IgD-negative memory B cell (primary cell): Measurements from ENCODE around the gene TAS1R1. TPM values are rescaled to one million over a fixed set of nuclear protein-coding genes. Genes with fewer than 3 reads are reported as not detected.
"Not testable (repeated sequence)": the region's sequence is repeated elsewhere in the genome, so short reads cannot be mapped to it uniquely, and the experiment has no call there.

Experiments used
- H3K27ac Mint-ChIP-seq, 3 donors: one replicate each; pipeline ENCODE4 v1.8.0; 2020 to 2022; ENCODE audit warnings: mild to moderate bottlenecking in 3 of 3, mixed read lengths in 3 of 3, moderate library complexity in 1 of 3
- H3K27me3 Mint-ChIP-seq: one replicate; pipeline ENCODE4 v1.8.0; 2021; ENCODE audit warnings: mixed read lengths
- H3K36me3 Mint-ChIP-seq: one replicate; pipeline ENCODE4 v1.8.0; 2020; ENCODE audit warnings: mild to moderate bottlenecking, mixed read lengths
- H3K4me1 Mint-ChIP-seq, 3 donors: one replicate each; pipeline ENCODE4 v1.8.0; 2020 to 2022; ENCODE audit warnings: mixed read lengths in 3 of 3, mild to moderate bottlenecking in 1 of 3
- H3K4me3 Mint-ChIP-seq, 4 donors: one replicate each; pipeline ENCODE4 v1.8.0; 2020 to 2022; ENCODE audit warnings: mild to moderate bottlenecking in 4 of 4, mixed read lengths in 4 of 4, moderate library complexity in 3 of 4
- H3K9me3 Mint-ChIP-seq, 3 donors: one replicate each; pipeline ENCODE4 v1.8.0; 2020 to 2021; ENCODE audit warnings: mixed read lengths in 3 of 3, mild to moderate bottlenecking in 1 of 3
- polyA plus RNA-seq: library from polyadenylated mRNA; unstranded; fragments of 300-500 nt; fragmentation: Illumina TruSeq; gene quantifications from one replicate; pipeline ENCODE4 v1.2.3, GENCODE V29; 2021

Gene TAS1R1
- polyA plus RNA-seq, 1 donor from 2014 or later, result not detected

DNA sequence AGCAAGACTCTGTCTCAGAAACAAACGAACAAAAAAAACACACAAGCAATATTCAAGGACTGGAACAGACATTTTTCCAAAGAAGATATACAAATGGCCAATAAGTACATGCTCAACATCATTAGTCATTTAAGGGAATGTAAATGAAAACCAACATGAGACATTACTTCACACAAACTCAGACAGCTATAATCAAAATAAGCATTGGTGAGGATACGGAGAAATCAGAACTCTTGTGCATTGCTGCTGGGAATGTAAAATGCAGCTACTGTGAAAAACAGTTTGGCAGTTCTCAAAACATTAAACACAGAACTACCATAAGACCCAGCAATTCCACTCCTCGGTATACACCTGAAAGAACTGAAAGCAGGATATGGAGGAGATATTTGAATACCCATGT is 16.2 kb upstream of the TAS1R1 start:
- H3K27ac Mint-ChIP-seq, result no peak overlapping the region
- H3K4me1 Mint-ChIP-seq, result peaks cover 0 to 7% (median 2%) of the 10 kb centered on the region in 3 donors
- H3K4me3 Mint-ChIP-seq, result no peak overlapping the region
- no peaks in the 10 kb centered on the region for H3K9me3 Mint-ChIP-seq
- no peaks in the 10 kb centered on the region for H3K27me3 Mint-ChIP-seq
- H3K36me3 Mint-ChIP-seq, result peaks cover 6% of the 10 kb centered on the region

GRCh38 chr1:6544831-6545230 is 10.3 kb upstream of the TAS1R1 start:
- no peak overlapping the region for H3K4me3 Mint-ChIP-seq
- H3K36me3 Mint-ChIP-seq, result peaks cover 6% of the 10 kb centered on the region
- H3K9me3 Mint-ChIP-seq, result no peaks in the 10 kb centered on the region
- peak overlapping the region in 2 of 3 donors; percentile 17 to 80 for H3K27ac Mint-ChIP-seq
- H3K4me1 Mint-ChIP-seq, result peaks cover 9 to 25% (median 20%) of the 10 kb centered on the region in 3 donors
- no peaks in the 10 kb centered on the region for H3K27me3 Mint-ChIP-seq

DNA sequence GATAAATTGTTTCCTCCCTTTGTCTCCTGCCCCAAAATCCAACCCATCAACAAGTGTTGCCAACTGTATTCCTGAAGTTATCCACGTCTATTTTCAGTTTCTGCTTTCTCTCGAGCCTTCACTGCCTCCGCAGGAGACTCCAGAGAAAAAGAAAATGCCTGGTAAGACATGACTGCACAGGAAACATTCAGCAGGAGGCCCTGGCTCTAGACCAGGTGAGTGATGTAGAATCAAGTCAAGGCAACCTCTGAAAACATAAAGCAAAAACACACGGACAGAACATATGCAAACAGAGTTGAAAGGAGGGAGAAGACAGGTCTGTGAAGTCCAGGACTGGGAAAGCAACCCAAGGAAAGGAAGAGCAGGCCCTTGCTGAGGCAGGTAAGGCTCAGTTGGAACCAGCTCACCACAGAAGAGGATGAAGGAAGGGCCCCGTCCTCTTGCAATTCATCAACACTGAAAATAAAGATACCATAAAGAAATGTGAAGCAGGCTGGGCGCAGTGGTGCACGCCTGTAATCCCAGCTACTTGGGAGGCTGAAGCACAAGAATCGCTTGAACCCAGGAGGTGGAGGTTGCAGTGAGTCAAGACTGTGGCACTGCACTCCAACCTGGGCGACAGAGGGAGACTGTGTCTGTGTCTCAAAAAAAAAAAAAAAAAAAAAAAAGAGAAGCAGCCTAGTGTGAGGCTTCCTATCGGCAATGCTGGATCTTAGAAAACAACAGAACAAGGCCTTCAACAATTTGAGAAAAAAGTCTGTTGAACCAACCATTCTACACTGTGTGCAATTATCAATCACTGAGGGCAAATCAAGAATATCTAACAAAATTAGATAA is 9.6 kb upstream of the TAS1R1 start:
- no peaks in the 10 kb centered on the region for H3K9me3 Mint-ChIP-seq
- peak overlapping the region in 2 of 3 donors; percentile 25 to 84 for H3K27ac Mint-ChIP-seq
- no peaks in the 10 kb centered on the region for H3K27me3 Mint-ChIP-seq
- H3K4me3 Mint-ChIP-seq, result peak overlapping the region in 3 of 4 donors; percentile 24 to 82 (median 60)
- H3K4me1 Mint-ChIP-seq, result peaks cover 9 to 26% (median 20%) of the 10 kb centered on the region in 3 donors
- H3K36me3 Mint-ChIP-seq, result peaks cover 6% of the 10 kb centered on the region

DNA sequence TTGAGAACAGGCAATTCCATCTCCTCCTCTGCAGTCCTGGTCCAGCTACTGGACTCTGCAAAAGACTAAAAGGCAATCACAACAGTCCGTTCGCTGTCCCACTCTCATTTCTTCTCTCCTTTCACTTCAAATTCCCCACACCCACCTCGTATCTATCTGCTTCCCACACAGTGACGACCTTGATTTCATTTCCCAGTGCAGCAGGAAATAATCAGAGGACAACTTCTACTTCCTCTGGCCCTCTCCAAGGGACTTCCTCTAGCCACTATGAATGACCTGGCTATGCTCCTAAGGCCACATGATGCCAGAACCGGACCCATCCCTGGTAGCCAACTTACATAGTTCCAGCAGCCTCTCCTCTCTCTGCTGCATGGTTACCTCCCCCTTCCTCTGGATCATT is 8.8 kb upstream of the TAS1R1 start:
- H3K27me3 Mint-ChIP-seq, result no peaks in the 10 kb centered on the region
- peak overlapping the region in 2 of 3 donors; percentile 25 to 84 for H3K27ac Mint-ChIP-seq
- peaks cover 9 to 26% (median 20%) of the 10 kb centered on the region in 3 donors for H3K4me1 Mint-ChIP-seq
- peaks cover 4% of the 10 kb centered on the region for H3K36me3 Mint-ChIP-seq
- H3K9me3 Mint-ChIP-seq, result no peaks in the 10 kb centered on the region
- H3K4me3 Mint-ChIP-seq, result peak overlapping the region in 2 of 4 donors; percentile 22 to 82

DNA sequence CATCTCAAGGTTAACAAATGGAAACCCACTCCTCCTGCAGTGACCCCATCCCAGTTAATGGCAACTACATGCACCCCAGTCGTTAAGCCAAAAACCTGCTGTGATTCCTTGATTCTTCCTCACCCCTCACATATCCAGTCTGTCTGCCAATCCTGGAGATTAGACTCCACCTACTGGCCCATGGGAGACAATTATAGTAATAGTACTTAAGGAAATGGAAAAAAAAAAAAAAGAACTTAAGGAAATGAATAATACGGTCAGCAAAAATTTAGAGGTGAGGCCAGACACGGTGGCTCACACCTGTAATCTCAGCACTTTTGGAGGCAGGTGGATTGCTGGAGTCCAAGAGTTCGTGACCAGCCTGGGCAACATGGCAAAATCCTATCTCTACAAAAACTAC is 7.8 kb upstream of the TAS1R1 start:
- Mint-ChIP-seq H3K27me3 (no peaks in the 10 kb centered on the region), H3K9me3 (no peaks in the 10 kb centered on the region), H3K4me1 (peaks cover 9 to 26% (median 20%) of the 10 kb centered on the region in 3 donors), H3K27ac (peak overlapping the region in 2 of 3 donors; percentile 26 to 84), H3K4me3 (peak overlapping the region in 1 of 4 donors; percentile 81), H3K36me3 (peaks cover 4% of the 10 kb centered on the region)

DNA sequence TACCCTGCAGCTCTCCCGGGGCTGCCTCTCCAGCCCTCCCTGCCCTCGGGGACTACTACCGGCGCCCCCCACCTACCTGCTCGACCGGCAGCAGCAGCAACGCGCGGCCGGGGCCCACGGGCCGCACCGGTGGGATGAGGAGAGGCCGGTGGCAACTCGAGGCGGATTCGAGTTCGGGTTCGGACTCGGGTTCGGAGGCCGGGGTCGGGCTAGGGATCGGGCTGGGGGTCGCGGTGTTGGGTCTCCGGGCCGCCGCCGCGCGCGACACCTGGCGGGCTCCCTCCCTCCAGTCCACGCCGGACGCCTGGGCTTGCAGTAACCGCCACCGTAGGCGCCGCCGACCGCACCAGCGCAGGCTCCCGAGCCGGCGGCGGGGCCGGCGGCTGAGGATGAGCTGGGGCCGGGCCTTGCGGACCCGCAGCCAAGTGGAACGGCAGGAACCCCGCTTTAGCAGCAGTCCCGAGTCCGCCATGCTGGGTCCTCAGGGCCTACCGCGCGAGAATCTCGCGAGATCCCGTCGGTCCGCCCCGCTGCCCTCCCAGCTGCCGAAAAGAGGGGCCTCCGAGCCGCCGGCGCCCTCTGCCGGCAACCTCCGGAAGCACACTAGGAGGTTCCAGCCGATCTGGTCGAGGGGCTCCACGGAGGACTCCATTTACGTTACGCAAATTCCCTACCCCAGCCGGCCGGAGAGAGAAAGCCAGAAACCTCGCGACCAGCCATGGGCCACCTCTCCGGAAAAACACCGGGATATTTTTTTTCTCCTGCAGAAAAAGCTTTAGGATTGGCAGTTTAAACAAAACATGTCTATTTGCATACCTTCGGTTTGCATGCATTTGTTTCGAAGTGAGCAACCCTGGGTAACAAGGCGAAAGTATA is 838 bp upstream of the TAS1R1 start, which contains the start of gene NOL9:
Gene NOL9, minus strand, starts transcription at position 483 of the 876 bp plus-strand sequence. Its CDS starts 11 bp downstream, at position 472.
- peaks cover 3% of the 10 kb centered on the region for H3K36me3 Mint-ChIP-seq
- H3K4me3 Mint-ChIP-seq, result peak within 1 kb of the TSS; percentile 83 to 97 (median 95)
- no peaks in the 10 kb centered on the region for H3K27me3 Mint-ChIP-seq
- H3K9me3 Mint-ChIP-seq, result no peaks in the 10 kb centered on the region
- peaks cover 6 to 12% (median 9%) of the 10 kb centered on the region in 3 donors for H3K4me1 Mint-ChIP-seq
- H3K27ac Mint-ChIP-seq, result peak within 1 kb of the TSS; percentile 70 to 81 (median 71)

DNA sequence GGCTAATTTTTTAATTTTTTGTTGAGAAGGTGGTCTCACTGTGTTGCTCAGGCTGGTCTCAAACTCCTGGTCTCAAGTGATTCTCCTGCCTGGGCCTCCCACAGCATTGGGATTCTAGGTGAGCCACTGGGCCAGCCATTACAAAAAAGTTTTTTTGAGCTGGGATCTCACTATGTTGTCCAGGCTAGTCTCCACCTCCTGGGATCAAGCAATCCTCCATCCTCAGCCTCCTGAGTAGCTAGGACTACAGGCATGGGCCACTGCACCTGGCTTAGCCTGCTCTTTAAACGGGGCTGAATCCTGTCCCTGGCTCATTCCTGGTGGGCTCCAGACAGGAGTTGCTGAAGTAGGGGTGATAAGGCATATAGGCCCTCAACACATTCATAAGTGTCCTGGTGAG is 2.5 kb downstream of the TAS1R1 start:
- no peaks in the 10 kb centered on the region for H3K36me3 Mint-ChIP-seq
- no peaks in the 10 kb centered on the region for H3K27me3 Mint-ChIP-seq
- peaks cover 6 to 10% (median 9%) of the 10 kb centered on the region in 3 donors for H3K4me1 Mint-ChIP-seq
- peak overlapping the region in 1 of 3 donors; percentile 39 for H3K27ac Mint-ChIP-seq
- peak overlapping the region in 1 of 4 donors; percentile 36 for H3K4me3 Mint-ChIP-seq
- no peaks in the 10 kb centered on the region for H3K9me3 Mint-ChIP-seq

- not testable (repeated sequence) for H3K4me1 Mint-ChIP-seq, H3K4me3 Mint-ChIP-seq, H3K27me3 Mint-ChIP-seq, H3K27ac Mint-ChIP-seq, H3K36me3 Mint-ChIP-seq, H3K9me3 Mint-ChIP-seq
Observed at GRCh38 chr1:6559161-6559560, 4.1 kb downstream of the TAS1R1 start.

DNA sequence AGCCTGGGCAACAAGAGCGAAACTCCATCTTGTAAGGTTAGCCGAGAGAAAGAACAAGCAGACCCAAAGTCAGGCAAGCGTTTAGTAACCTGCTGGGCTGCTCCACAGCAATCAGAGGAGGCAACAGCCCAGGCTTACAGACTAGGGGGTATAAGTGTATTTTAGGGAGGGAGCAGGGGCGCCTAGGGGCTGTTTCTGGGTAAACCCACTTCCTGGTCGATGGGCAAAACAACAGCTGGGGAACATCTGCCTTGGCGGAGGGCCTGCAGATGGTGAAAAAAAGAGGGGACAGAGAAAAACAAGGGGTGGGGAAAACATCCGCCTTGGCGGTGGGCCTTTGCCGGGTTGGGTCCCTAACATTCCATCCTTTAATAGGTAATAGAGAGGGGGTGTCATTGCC is 5.2 kb downstream of the TAS1R1 start:
- Mint-ChIP-seq H3K27me3 (no peaks in the 10 kb centered on the region), H3K4me1 (peaks cover 0 to 4% (median 1%) of the 10 kb centered on the region in 3 donors), H3K9me3 (no peaks in the 10 kb centered on the region), H3K36me3 (no peaks in the 10 kb centered on the region), H3K4me3 (no peak overlapping the region), H3K27ac (peak overlapping the region in 1 of 3 donors; percentile 59)

- Mint-ChIP-seq H3K4me1 (peaks cover 0 to 2% (median 0%) of the 10 kb centered on the region in 3 donors), H3K4me3 (no peak overlapping the region), H3K27ac (no peak overlapping the region)
Observed at GRCh38 chr1:6569033-6569432, 13.9 kb downstream of the TAS1R1 start.

DNA sequence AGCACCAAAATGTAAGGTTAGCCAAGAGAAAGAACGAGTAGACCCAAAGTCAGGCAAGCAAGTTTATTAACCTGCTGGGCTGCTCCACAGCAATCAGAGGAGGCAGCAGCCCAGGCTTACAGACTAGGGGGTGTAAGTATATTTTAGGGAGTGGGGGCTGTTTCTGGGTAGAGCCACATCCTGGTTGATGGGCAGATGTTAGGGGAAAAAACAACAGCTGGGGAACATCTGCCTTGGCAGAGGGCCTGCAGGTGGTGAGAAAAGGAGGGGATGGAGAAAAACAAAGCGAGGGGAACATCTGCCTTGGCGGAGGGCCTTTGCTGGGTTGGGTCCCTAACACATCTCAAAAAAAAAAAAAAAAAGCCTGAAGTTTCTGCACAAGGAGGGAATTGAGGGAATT is 15.0 kb downstream of the TAS1R1 start:
- Mint-ChIP-seq H3K4me1 (peaks cover 0 to 2% (median 0%) of the 10 kb centered on the region in 3 donors), H3K9me3 (no peaks in the 10 kb centered on the region), H3K36me3 (no peaks in the 10 kb centered on the region), H3K4me3 (peak overlapping the region in 1 of 4 donors; percentile 29), H3K27ac (no peak overlapping the region), H3K27me3 (peaks cover 5% of the 10 kb centered on the region)

More at GRCh38 chr1:6569033-6569432, 13.9 kb downstream of the TAS1R1 start:
- Mint-ChIP-seq H3K9me3 (no peaks in the 10 kb centered on the region), H3K36me3 (no peaks in the 10 kb centered on the region), H3K27me3 (peaks cover 5% of the 10 kb centered on the region)

DNA sequence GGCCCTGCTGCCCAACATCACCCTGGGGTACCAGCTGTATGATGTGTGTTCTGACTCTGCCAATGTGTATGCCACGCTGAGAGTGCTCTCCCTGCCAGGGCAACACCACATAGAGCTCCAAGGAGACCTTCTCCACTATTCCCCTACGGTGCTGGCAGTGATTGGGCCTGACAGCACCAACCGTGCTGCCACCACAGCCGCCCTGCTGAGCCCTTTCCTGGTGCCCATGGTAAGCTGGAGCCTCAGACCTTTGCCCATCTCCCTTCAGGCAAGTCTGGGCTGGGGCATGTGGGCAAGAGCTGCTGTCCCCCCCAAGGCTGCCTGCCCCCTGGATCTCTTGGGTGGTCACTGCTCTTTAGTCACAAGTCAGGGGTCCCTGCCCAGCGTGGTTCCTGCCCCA is 15.9 kb downstream of the TAS1R1 start:
- Mint-ChIP-seq H3K27ac (no peak overlapping the region), H3K4me1 (peaks cover 0 to 2% (median 0%) of the 10 kb centered on the region in 3 donors), H3K27me3 (peaks cover 5% of the 10 kb centered on the region), H3K4me3 (no peak overlapping the region), H3K36me3 (no peaks in the 10 kb centered on the region), H3K9me3 (no peaks in the 10 kb centered on the region)

GRCh38 chr1:6572653-6573383 is 17.7 kb downstream of the TAS1R1 start:
- Mint-ChIP-seq H3K4me3 (peak overlapping the region in 1 of 4 donors; percentile 60), H3K4me1 (peaks cover 0 to 2% (median 0%) of the 10 kb centered on the region in 3 donors), H3K36me3 (no peaks in the 10 kb centered on the region), H3K27ac (peak overlapping the region in 1 of 3 donors; percentile 64), H3K27me3 (peaks cover 5% of the 10 kb centered on the region), H3K9me3 (no peaks in the 10 kb centered on the region)

DNA sequence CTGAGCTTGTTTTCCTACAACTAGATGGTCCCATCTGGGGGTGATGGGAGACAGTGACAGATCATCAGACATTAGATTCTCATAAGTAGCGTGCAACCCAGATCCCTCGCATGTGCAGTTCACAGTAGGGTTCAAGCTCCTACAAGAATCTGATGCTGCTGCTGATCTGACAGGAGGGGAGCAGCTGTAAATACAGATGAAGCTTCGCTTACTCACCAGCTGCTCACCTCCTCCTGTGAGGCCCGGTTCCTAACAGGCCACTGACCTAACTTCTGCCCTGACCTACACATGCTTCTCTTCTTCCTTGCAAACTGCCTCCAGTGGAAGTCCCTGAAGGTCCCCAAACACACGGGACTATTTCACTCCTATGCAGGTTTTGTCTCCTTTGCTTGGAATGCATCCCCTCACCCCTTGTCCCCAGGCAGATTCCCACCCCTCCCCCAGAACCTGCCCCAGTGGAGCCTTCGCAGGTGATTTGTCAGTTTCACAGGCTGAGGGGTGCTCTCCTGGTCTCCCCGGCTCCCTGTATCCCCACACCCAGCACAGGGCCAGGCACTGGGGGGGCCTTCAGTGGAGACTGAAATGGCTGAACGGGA is 19.0 kb downstream of the TAS1R1 start:
- Mint-ChIP-seq H3K4me1 (peaks cover 0 to 2% (median 0%) of the 10 kb centered on the region in 3 donors), H3K27ac (no peak overlapping the region), H3K4me3 (no peak overlapping the region), H3K9me3 (no peaks in the 10 kb centered on the region), H3K36me3 (no peaks in the 10 kb centered on the region), H3K27me3 (peaks cover 5% of the 10 kb centered on the region)
